ENCODE data around the gene TMEM179B. TPM values are rescaled to one million over a fixed set of nuclear protein-coding genes. Genes with fewer than 3 reads are reported as not detected.
A peak's percentile ranks its signal among the peaks of the same experiment; 100 is the strongest.

TMEM179B gene
- total RNA-seq, 1 experiment from 2014 or later = 51.6 TPM

GRCh38 chr11:62752994-62753735 is 34.0 kb upstream of the TMEM179B start (continued):
- no peak for TF ChIP-seq CTCF (IDR thresholded peaks at IDR 0.05 in 2 of 3, conservative IDR thresholded peaks at IDR 0.05 in 1 of 3; ENCODE audit: borderline replicate concordance in 1 of 3, insufficient read depth in 1 of 3, low read depth in 2 of 3, low read length in 2 of 3)

- Histone ChIP-seq H4K20me1 (ENCODE audit: insufficient read depth) (no peaks in the 10 kb centered on the region), H3K9me2 (ENCODE audit: insufficient read depth) (no peaks in the 10 kb centered on the region), H3K4me1 (ENCODE audit: control insufficient read depth in 1 of 2, insufficient read depth in 2 of 2, low read length in 2 of 2) (peaks cover 4 to 18% of the 10 kb centered on the region in 2 experiments; a peak in 3 of 4 replicates), H3K9me3 (ENCODE audit: control insufficient read depth in 1 of 2, insufficient read depth in 1 of 2, low read depth in 1 of 2, low read length in 2 of 2) (no peaks in the 10 kb centered on the region), H3K4me3 (replicated peaks in 1 of 2; ENCODE audit: low read depth in 1 of 2, low read length in 2 of 2) (peak within 1 kb of the TSS; percentile 70 to 84), H3K79me2 (ENCODE audit: insufficient read depth, low read length) (no peaks in the 10 kb centered on the region; the same call in 1 of the 2 replicates), H3K4me2 (ENCODE audit: low read length) (peak within 1 kb of the TSS; percentile 90), H3K27ac (ENCODE audit: low read depth, low read length) (peak within 1 kb of the TSS; percentile 76), H2AFZ (ENCODE audit: low read depth, low read length, poor library complexity, severe bottlenecking) (peak within 1 kb of the TSS; percentile 83), H3K36me3 (ENCODE audit: control insufficient read depth in 1 of 2, insufficient read depth in 2 of 2, low read length in 2 of 2) (no peaks in the 10 kb centered on the region), H3K9ac (ENCODE audit: low read length) (peak within 1 kb of the TSS; percentile 78), H3K27me3 (ENCODE audit: insufficient read depth, low read length) (no peaks in the 10 kb centered on the region)
- ChIA-PET POLR2A (interaction anchor here (0.5 to 3.4 kb wide), 25 partner anchors 8 to 136 kb away, joined by 3 to 50 read pairs (median 6); partner anchors contain the start of genes C11orf98, CSKMT, HNRNPUL2 and LBHD1), RAD21 (ENCODE audit: low non-redundant PET in 1 of 2, low total read pairs in 2 of 2, uncharacterized antibody in 2 of 2, unreplicated experiment in 2 of 2) (interaction anchor here (0.6 to 1.0 kb wide), 5 partner anchors 33 to 377 kb away, joined by 3 to 4 read pairs (median 3); partner anchors contain the start of gene TUT1 (in 1 of the 2)), CTCF (interaction anchor here (0.6 to 1.9 kb wide), 7 partner anchors 15 to 372 kb away, joined by 3 to 24 read pairs (median 6); partner anchors contain the start of genes HNRNPUL2 and TMEM179B)
- TF ChIP-seq SIN3A (IDR thresholded peaks at IDR 0.05; ENCODE audit: low read depth) (no peak), CEBPB (IDR thresholded peaks at IDR 0.05; ENCODE audit: low read depth) (no peak), SP1 (IDR thresholded peaks at IDR 0.05; ENCODE audit: low read depth) (peak; percentile 99), SRF (IDR thresholded peaks at IDR 0.05; ENCODE audit: low read depth) (no peak), POLR2A (IDR thresholded peaks at IDR 0.05; ENCODE audit: borderline replicate concordance, extremely low read depth, insufficient read depth, insufficient read length) (peak; percentile 86), TCF7L2 (IDR thresholded peaks at IDR 0.05; ENCODE audit: borderline replicate concordance, extremely low read depth, insufficient read depth, insufficient read length) (no peak), EZH2 (IDR thresholded peaks at IDR 0.05) (no peak), EGR1 (IDR thresholded peaks at IDR 0.05; ENCODE audit: low read depth) (no peak), ELF1 (IDR thresholded peaks at IDR 0.05; ENCODE audit: borderline replicate concordance, low read depth) (no peak; the same call in 1 of the 2 replicates), RAD21 (IDR thresholded peaks at IDR 0.05; ENCODE audit: low read depth) (no peak), JUND (IDR thresholded peaks at IDR 0.05) (no peak), CTCF (IDR thresholded peaks at IDR 0.05 in 2 of 3, conservative IDR thresholded peaks at IDR 0.05 in 1 of 3; ENCODE audit: borderline replicate concordance in 1 of 3, insufficient read depth in 1 of 3, low read depth in 2 of 3, low read length in 2 of 3) (no peak), POLR2AphosphoS5 (IDR thresholded peaks at IDR 0.05; ENCODE audit: low read depth, low read length) (peak; percentile 77)
- DNase-seq (ENCODE audit: low read depth, low spot score) (peak; percentile 99), ATAC-seq (peak; percentile 96)
- BruUV-seq (replicated peaks) = no TSS peak
- intact Hi-C loops (cut with micrococcal nuclease) = no loop called here
Observed at GRCh38 chr11:62753736-62754603, 33.2 kb upstream of the TMEM179B start, which contains the start of gene ZBTB3. Gene ZBTB3 (minus strand): TSS chr11:62754160. CDS start chr11:62753664, 496 bp downstream.
